ENCODE results near the gene SRPRA.

Gene SRPRA

GRCh38 chr11:126268708-126269579 lies at the start of gene SRPRA, which contains the start of gene FOXRED1:
Gene SRPRA (minus strand): TSS chr11:126268895. CDS start chr11:126268804, 91 bp downstream.
Gene FOXRED1 (plus strand): TSS chr11:126269154. CDS start chr11:126269207, 53 bp downstream.
- in situ Hi-C loops (cut with MboI; ENCODE audit: low sequenced_read_pairs), result no loop called here

- in situ Hi-C loops (cut with MboI; ENCODE audit: low sequenced_read_pairs), result loop anchor here (25.0 kb wide), 1 partner anchor 669 kb away; no protein-coding TSS in a partner anchor
Observed at GRCh38 chr11:126317756-126318573, 49.3 kb upstream of the SRPRA start.

GRCh38 chr11:126317432-126317755 lies 48.7 kb upstream of the SRPRA start:
- in situ Hi-C loops (cut with MboI; ENCODE audit: low sequenced_read_pairs), result loop anchor here (25.0 kb wide), 1 partner anchor 670 kb away; no protein-coding TSS in a partner anchor

GRCh38 chr11:126313826-126314225 lies 45.1 kb upstream of the SRPRA start:
- in situ Hi-C loops (cut with MboI; ENCODE audit: low sequenced_read_pairs), result loop anchor here (25.0 kb wide), 1 partner anchor 673 kb away; no protein-coding TSS in a partner anchor

- in situ Hi-C loops (cut with MboI; ENCODE audit: low sequenced_read_pairs), result loop anchor here (25.0 kb wide), 1 partner anchor 674 kb away; no protein-coding TSS in a partner anchor
Observed at GRCh38 chr11:126312961-126313360, 44.3 kb upstream of the SRPRA start.

GRCh38 chr11:126311401-126312291 lies 43.0 kb upstream of the SRPRA start:
- in situ Hi-C loops (cut with MboI; ENCODE audit: low sequenced_read_pairs), result loop anchor here (25.0 kb wide), 1 partner anchor 676 kb away; no protein-coding TSS in a partner anchor

- in situ Hi-C loops (cut with MboI; ENCODE audit: low sequenced_read_pairs), result loop anchor here (25.0 kb wide), 1 partner anchor 676 kb away; no protein-coding TSS in a partner anchor
Observed at GRCh38 chr11:126310992-126311310, 42.3 kb upstream of the SRPRA start.

- in situ Hi-C loops (cut with MboI; ENCODE audit: low sequenced_read_pairs), result loop anchor here (25.0 kb wide), 1 partner anchor 677 kb away; no protein-coding TSS in a partner anchor
Observed at GRCh38 chr11:126310200-126310991, 41.7 kb upstream of the SRPRA start.

GRCh38 chr11:126308771-126309170 lies 40.1 kb upstream of the SRPRA start:
- in situ Hi-C loops (cut with MboI; ENCODE audit: low sequenced_read_pairs), result loop anchor here (25.0 kb wide), 1 partner anchor 679 kb away; no protein-coding TSS in a partner anchor

GRCh38 chr11:126308271-126308671 lies 39.6 kb upstream of the SRPRA start:
- in situ Hi-C loops (cut with MboI; ENCODE audit: low sequenced_read_pairs), result loop anchor here (25.0 kb wide), 1 partner anchor 679 kb away; no protein-coding TSS in a partner anchor

- in situ Hi-C loops (cut with MboI; ENCODE audit: low sequenced_read_pairs), result loop anchor here (25.0 kb wide), 1 partner anchor 680 kb away; no protein-coding TSS in a partner anchor
Observed at GRCh38 chr11:126307706-126308105, 39.0 kb upstream of the SRPRA start.

GRCh38 chr11:126305699-126306098 lies 37.0 kb upstream of the SRPRA start:
- in situ Hi-C loops (cut with MboI; ENCODE audit: low sequenced_read_pairs), result loop anchor here (25.0 kb wide), 1 partner anchor 682 kb away; no protein-coding TSS in a partner anchor

GRCh38 chr11:126304457-126305075 lies 35.9 kb upstream of the SRPRA start:
- in situ Hi-C loops (cut with MboI; ENCODE audit: low sequenced_read_pairs), result loop anchor here (25.0 kb wide), 1 partner anchor 683 kb away; no protein-coding TSS in a partner anchor

- in situ Hi-C loops (cut with MboI; ENCODE audit: low sequenced_read_pairs), result loop anchor here (25.0 kb wide), 1 partner anchor 683 kb away; no protein-coding TSS in a partner anchor
Observed at GRCh38 chr11:126303623-126304456, 35.1 kb upstream of the SRPRA start, which contains the start of gene DCPS. Gene DCPS (plus strand): TSS chr11:126304060. CDS start chr11:126304081, 21 bp downstream.

GRCh38 chr11:126297004-126297403 lies 28.3 kb upstream of the SRPRA start:
- in situ Hi-C loops (cut with MboI; ENCODE audit: low sequenced_read_pairs), result no loop called here

GRCh38 chr11:126293726-126294125 lies 25.0 kb upstream of the SRPRA start:
- in situ Hi-C loops (cut with MboI; ENCODE audit: low sequenced_read_pairs), result no loop called here

GRCh38 chr11:126290887-126291286 lies 22.2 kb upstream of the SRPRA start:
- in situ Hi-C loops (cut with MboI; ENCODE audit: low sequenced_read_pairs), result no loop called here

- in situ Hi-C loops (cut with MboI; ENCODE audit: low sequenced_read_pairs), result no loop called here
Observed at GRCh38 chr11:126288237-126288636, 19.5 kb upstream of the SRPRA start.
